ENCODE data around the gene OVCH2.

- no peak for TF ChIP-seq CTCF (IDR thresholded peaks at IDR 0.05)
- TF ChIP-seq POLR2A (IDR thresholded peaks at IDR 0.05), result no peak
These were observed 63.5 kb downstream of the OVCH2 start for GRCh38 chr11:7642747-7643146.

All from adrenal gland (tissue), 5 donors.